ENCODE data around the gene SYNGR2.

- TF ChIP-seq POLR2A (IDR thresholded peaks at IDR 0.05; ENCODE audit: low read length) (no peak), GATA1 (IDR thresholded peaks at IDR 0.05; ENCODE audit: low read depth, low read length) (no peak)
Observed at GRCh38 chr17:78125976-78126894, 42.1 kb upstream of the SYNGR2 start.
